Endothelial cell of umbilical vein (primary cell): ENCODE data around the gene WWC1. TPM values are rescaled to one million over a fixed set of nuclear protein-coding genes. Genes with fewer than 3 reads are reported as not detected.

Experiments used
- BruUV-seq: library from RNA; stranded (reverse); fragments of 400-500 nt; replicated peaks from 2 replicates; lab custom pipeline; 2021; lab: Mats Ljungman, UMichigan
- CTCF ChIA-PET: fragments of 300-600, 350-600 bp; sonication (Branson Sonifier 250); formaldehyde crosslinking; loops from one replicate; lab custom pipeline; 2021; ENCODE audit warnings: antibody characterized with exemption, inconsistent platforms; lab: Charles Lee
- POLR2A ChIA-PET: fragments of 300-600, 350-600 bp; sonication (Branson Sonifier 250); formaldehyde crosslinking; loops from one replicate; lab custom pipeline; 2021; ENCODE audit warnings: antibody characterized with exemption, inconsistent platforms; lab: Charles Lee
- DNase-seq: peaks from one replicate; pipeline ENCODE4 v3.0.0-alpha.2; 2011; ENCODE audit warnings: low read depth, low spot score
- FAIRE-seq: peaks from 2 replicates; lab custom pipeline; 2011; peaks lifted over from hg19 to GRCh38; lab: Jason Lieb, UNC
- H2AFZ ChIP-seq: 2 replicates; pipeline ENCODE4 v1.6.0; 2012; ENCODE audit warnings: low read depth, low read length, control low read depth, inconsistent platforms
- H3K27ac ChIP-seq: 2 replicates; pipeline ENCODE4 v1.5.1; 2011; ENCODE audit warnings: low read depth, mild to moderate bottlenecking, control low read depth, low read length, moderate library complexity; ENCODE audit not compliant: insufficient read depth
- H3K27me3 ChIP-seq, 2 experiments: 2 replicates each; pipeline versions ENCODE4 v1.6.0 to v1.6.1; 2011; ENCODE audit warnings: low read length in 2 of 2, mixed read lengths in 1 of 2; ENCODE audit not compliant: control insufficient read depth in 2 of 2, insufficient read depth in 2 of 2
- H3K36me3 ChIP-seq, 2 experiments: 2 replicates in 1 of 2; 3 replicates in 1 of 2; pipeline ENCODE4 v1.5.1; 2011; ENCODE audit warnings: low read length in 2 of 2, mild to moderate bottlenecking in 1 of 2, moderate library complexity in 1 of 2; ENCODE audit not compliant: control insufficient read depth in 2 of 2, insufficient read depth in 2 of 2; ENCODE audit errors: extremely low read depth in 1 of 2
- H3K4me1 ChIP-seq: 3 replicates; pipeline ENCODE4 v1.5.1; 2011; ENCODE audit warnings: mild to moderate bottlenecking, low read length; ENCODE audit not compliant: control insufficient read depth, insufficient read depth; ENCODE audit errors: extremely low read depth
- H3K4me2 ChIP-seq: 2 replicates; pipeline ENCODE4 v1.6.1; 2011; ENCODE audit warnings: low read length, control low read depth, mixed read lengths; ENCODE audit not compliant: insufficient read depth
- H3K4me3 ChIP-seq, 3 experiments: fragments of 200-600 bp in 1 of 3; sonication (generic), shearing (Covaris generic) in 1 of 3; replicated peaks in 1 of 3; 2 replicates each; pipeline ENCODE4 v1.5.1; 2011 to 2016; ENCODE audit warnings: control low read depth in 3 of 3, low read length in 3 of 3, mild to moderate bottlenecking in 2 of 3, inconsistent platforms in 1 of 3, low read depth in 1 of 3, moderate library complexity in 1 of 3; ENCODE audit not compliant: insufficient read depth in 1 of 3
- H3K79me2 ChIP-seq: 2 replicates; pipeline ENCODE4 v1.6.0; 2012; ENCODE audit warnings: low read length, inconsistent platforms; ENCODE audit not compliant: control insufficient read depth, insufficient read depth
- H3K9ac ChIP-seq: replicated peaks from 2 replicates; pipeline ENCODE3; 2011; ENCODE audit warnings: low read length, control low read depth; ENCODE audit not compliant: insufficient read depth; ENCODE audit errors: extremely low read depth
- H3K9me1 ChIP-seq: replicated peaks from 3 replicates; pipeline ENCODE4 v1.6.0; 2011; ENCODE audit warnings: mild to moderate bottlenecking, low read length; ENCODE audit not compliant: control insufficient read depth, insufficient read depth; ENCODE audit errors: extremely low read depth
- H3K9me3 ChIP-seq: replicated peaks from 2 replicates; pipeline ENCODE4 v1.5.1; 2012; ENCODE audit warnings: low read length, inconsistent platforms; ENCODE audit not compliant: control insufficient read depth, insufficient read depth
- H4K20me1 ChIP-seq: replicated peaks from 2 replicates; pipeline ENCODE3; 2011; ENCODE audit warnings: mild to moderate bottlenecking, low read length; ENCODE audit not compliant: control insufficient read depth, insufficient read depth; ENCODE audit errors: extremely low read depth
- CTCF ChIP-seq, 2 donors: IDR thresholded peaks; 1 replicate in 1 of 2; 2 replicates in 1 of 2; pipeline ENCODE4 v1.5.1; 2011; ENCODE audit warnings: low read length in 2 of 2, mild to moderate bottlenecking in 2 of 2, moderate library complexity in 2 of 2, control low read depth in 1 of 2, inconsistent platforms in 1 of 2, low read depth in 1 of 2; ENCODE audit not compliant: insufficient read depth in 1 of 2; ENCODE audit errors: extremely low read depth in 1 of 2
- EZH2 ChIP-seq: IDR thresholded peaks from 2 replicates; pipeline ENCODE4 v1.6.1; 2012; ENCODE audit warnings: borderline replicate concordance, low read depth, mild to moderate bottlenecking, moderate library complexity, low read length, inconsistent platforms; ENCODE audit not compliant: severe bottlenecking
- FOS ChIP-seq: IDR thresholded peaks from 2 replicates; pipeline ENCODE4 v1.6.1; 2011; ENCODE audit warnings: mild to moderate bottlenecking, low read length, moderate library complexity, borderline replicate concordance; ENCODE audit not compliant: insufficient read depth
- GATA2 ChIP-seq: IDR thresholded peaks from 2 replicates; pipeline ENCODE4 v1.7.0; 2011; ENCODE audit warnings: low read depth, mild to moderate bottlenecking, moderate library complexity, mixed read lengths, low read length; ENCODE audit not compliant: insufficient read length, insufficient read depth
- JUN ChIP-seq: IDR thresholded peaks from 2 replicates; pipeline ENCODE4 v1.6.1; 2011; ENCODE audit warnings: borderline replicate concordance, low read depth; ENCODE audit not compliant: insufficient read length, insufficient read depth
- MAX ChIP-seq: IDR thresholded peaks from 2 replicates; pipeline ENCODE4 v1.6.1; 2011; ENCODE audit not compliant: insufficient read depth, insufficient read length
- MYC ChIP-seq: IDR thresholded peaks from one replicate; pipeline ENCODE4 v1.6.1; 2011; ENCODE audit warnings: mild to moderate bottlenecking, low read depth, low read length
- POLR2A ChIP-seq: IDR thresholded peaks from 2 replicates; pipeline ENCODE4 v1.6.1; 2012; ENCODE audit warnings: low read depth, mild to moderate bottlenecking, control low read depth, low read length
- POLR2AphosphoS5 ChIP-seq: IDR thresholded peaks from 2 replicates; pipeline ENCODE4 v1.6.1; 2012; ENCODE audit warnings: low read depth, mild to moderate bottlenecking, control low read depth, low read length, moderate library complexity; ENCODE audit not compliant: insufficient read depth
- dilution Hi-C: fragments of 300-500 bp; cut with MboI; formaldehyde crosslinking; loops from one replicate; pipeline ENCODE4 v1.15.0; 2019; ENCODE audit warnings: low sequenced_read_pairs; ENCODE audit not compliant: extremely low pct_ligation_motif_present
- intact Hi-C: fragments of 100-400 bp; cut with micrococcal nuclease; formaldehyde crosslinking; loops from one replicate; pipeline ENCODE4 v1.10.0; 2022
- polyA plus RNA-seq, 4 experiments: library from polyadenylated mRNA; depleted of rRNA in 3 of 4; stranded (reverse) in 3 of 4; unstranded in 1 of 4; fragments of >200 nt; gene quantifications; 2 replicates each; pipeline versions ENCODE4 v1.2.1 to v1.2.3, GENCODE V29; 2011 to 2012; ENCODE audit warnings: missing spikeins in 1 of 4
- total RNA-seq: library from RNA; stranded (reverse); gene quantifications from 2 replicates; pipeline ENCODE4 v1.2.3, GENCODE V29; 2021

WWC1 gene
- total and polyA plus RNA-seq, 2 donors (not counting 3 experiments of a cell fraction or from before 2014, with no cell fraction given) = 0.03 to 0.91 TPM

GRCh38 chr5:168401880-168402279, 110.4 kb downstream of the WWC1 start:
- FAIRE-seq (no peak), DNase-seq (no peak)
- no TSS peak for BruUV-seq
- no peak overlapping the region for H2AFZ ChIP-seq
- ChIA-PET POLR2A (no interaction called here), CTCF (no interaction called here)
- intact Hi-C loops = no loop called here
- H3K36me3 ChIP-seq = no peaks in the 10 kb centered on the region
- no peaks in the 10 kb centered on the region for H3K9me1 ChIP-seq
- H4K20me1 ChIP-seq = no peaks in the 10 kb centered on the region
- no peaks in the 10 kb centered on the region for H3K9me3 ChIP-seq
- TF ChIP-seq MYC = no peak
- no peak for TF ChIP-seq GATA2
- no peak for TF ChIP-seq JUN
- no peak for TF ChIP-seq POLR2A
- no peak for TF ChIP-seq FOS
- no peak for TF ChIP-seq CTCF (IDR thresholded peaks at IDR 0.05; ENCODE audit: extremely low read depth in 1 of 2, insufficient read depth in 1 of 2, low read depth in 1 of 2, low read length in 2 of 2)
- no peak for TF ChIP-seq EZH2
- no peak for TF ChIP-seq MAX
- TF ChIP-seq POLR2AphosphoS5 = no peak
- no peaks in the 10 kb centered on the region for H3K27me3 ChIP-seq
- H3K4me1 ChIP-seq = no peaks in the 10 kb centered on the region
- H3K79me2 ChIP-seq = no peaks in the 10 kb centered on the region
- no peak overlapping the region for H3K27ac ChIP-seq
- no peak overlapping the region for H3K4me3 ChIP-seq
- no peak overlapping the region for H3K4me2 ChIP-seq
- dilution Hi-C loops = no loop called here
- H3K9ac ChIP-seq = no peak overlapping the region
